ENCODE data around the gene TAS1R3.

DNA sequence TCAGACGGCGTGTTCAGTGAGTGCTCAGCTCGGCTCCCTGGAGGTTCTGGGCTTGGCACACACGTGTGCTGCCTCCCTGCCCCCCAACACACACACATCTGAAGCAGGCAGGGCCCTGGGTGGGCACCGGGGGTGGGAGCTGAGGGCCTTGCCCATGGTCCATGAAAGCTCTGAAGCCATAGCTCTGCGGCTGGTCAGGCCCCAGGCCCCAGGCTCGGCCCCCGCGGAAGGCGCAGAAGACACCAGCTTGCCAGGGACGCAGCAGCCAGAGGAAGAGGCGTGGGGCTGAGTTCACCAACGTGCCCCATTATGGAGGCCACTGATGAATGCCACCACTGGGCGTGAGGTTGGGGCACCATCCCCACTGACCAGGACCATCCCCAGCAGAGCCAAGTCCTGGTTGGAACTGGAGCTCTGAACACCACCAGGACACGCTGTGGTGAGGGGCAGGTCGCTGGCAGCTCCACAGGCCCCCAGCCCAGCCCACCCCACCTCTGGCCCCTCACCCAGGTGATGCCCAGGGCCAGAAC lies 39.8 kb downstream of the TAS1R3 start:
- TF ChIP-seq RAD21 (IDR thresholded peaks at IDR 0.05; ENCODE audit: low read depth) (no peak), TAF1 (IDR thresholded peaks at IDR 0.05; ENCODE audit: low read depth) (no peak), CREB1 (IDR thresholded peaks at IDR 0.05; ENCODE audit: low read depth) (no peak), CEBPB (IDR thresholded peaks at IDR 0.05) (no peak), TCF12 (IDR thresholded peaks at IDR 0.05; ENCODE audit: low read depth) (no peak), ZBTB7A (IDR thresholded peaks at IDR 0.05; ENCODE audit: low read depth) (no peak), TEAD4 (IDR thresholded peaks at IDR 0.05) (no peak), EP300 (IDR thresholded peaks at IDR 0.05; ENCODE audit: borderline replicate concordance) (no peak), EGR1 (IDR thresholded peaks at IDR 0.05) (no peak), YY1 (IDR thresholded peaks at IDR 0.05; ENCODE audit: low read depth) (no peak)
- TF ChIP-seq, protein P1, sequence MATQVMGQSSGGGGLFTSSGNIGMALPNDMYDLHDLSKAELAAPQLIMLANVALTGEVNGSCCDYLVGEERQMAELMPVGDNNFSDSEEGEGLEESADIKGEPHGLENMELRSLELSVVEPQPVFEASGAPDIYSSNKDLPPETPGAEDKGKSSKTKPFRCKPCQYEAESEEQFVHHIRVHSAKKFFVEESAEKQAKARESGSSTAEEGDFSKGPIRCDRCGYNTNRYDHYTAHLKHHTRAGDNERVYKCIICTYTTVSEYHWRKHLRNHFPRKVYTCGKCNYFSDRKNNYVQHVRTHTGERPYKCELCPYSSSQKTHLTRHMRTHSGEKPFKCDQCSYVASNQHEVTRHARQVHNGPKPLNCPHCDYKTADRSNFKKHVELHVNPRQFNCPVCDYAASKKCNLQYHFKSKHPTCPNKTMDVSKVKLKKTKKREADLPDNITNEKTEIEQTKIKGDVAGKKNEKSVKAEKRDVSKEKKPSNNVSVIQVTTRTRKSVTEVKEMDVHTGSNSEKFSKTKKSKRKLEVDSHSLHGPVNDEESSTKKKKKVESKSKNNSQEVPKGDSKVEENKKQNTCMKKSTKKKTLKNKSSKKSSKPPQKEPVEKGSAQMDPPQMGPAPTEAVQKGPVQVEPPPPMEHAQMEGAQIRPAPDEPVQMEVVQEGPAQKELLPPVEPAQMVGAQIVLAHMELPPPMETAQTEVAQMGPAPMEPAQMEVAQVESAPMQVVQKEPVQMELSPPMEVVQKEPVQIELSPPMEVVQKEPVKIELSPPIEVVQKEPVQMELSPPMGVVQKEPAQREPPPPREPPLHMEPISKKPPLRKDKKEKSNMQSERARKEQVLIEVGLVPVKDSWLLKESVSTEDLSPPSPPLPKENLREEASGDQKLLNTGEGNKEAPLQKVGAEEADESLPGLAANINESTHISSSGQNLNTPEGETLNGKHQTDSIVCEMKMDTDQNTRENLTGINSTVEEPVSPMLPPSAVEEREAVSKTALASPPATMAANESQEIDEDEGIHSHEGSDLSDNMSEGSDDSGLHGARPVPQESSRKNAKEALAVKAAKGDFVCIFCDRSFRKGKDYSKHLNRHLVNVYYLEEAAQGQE (IDR thresholded peaks at IDR 0.05; ENCODE audit: low read depth), result no peak
- TF ChIP-seq, protein P2, sequence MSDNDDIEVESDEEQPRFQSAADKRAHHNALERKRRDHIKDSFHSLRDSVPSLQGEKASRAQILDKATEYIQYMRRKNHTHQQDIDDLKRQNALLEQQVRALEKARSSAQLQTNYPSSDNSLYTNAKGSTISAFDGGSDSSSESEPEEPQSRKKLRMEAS (IDR thresholded peaks at IDR 0.05), result no peak
